Keratinocyte (primary cell): ENCODE data around the gene CHMP2B. TPM values are rescaled to one million over a fixed set of nuclear protein-coding genes. Genes with fewer than 3 reads are reported as not detected.

Experiments used
- DNase-seq: peaks from one replicate; pipeline ENCODE4 v3.0.0-alpha.2; 2011; ENCODE audit warnings: low read depth, missing footprints, low spot score
- FAIRE-seq: peaks from 2 replicates; lab custom pipeline; 2011; peaks lifted over from hg19 to GRCh38; lab: Jason Lieb, UNC
- H2AFZ ChIP-seq: 2 replicates; pipeline ENCODE4 v1.6.0; 2012; ENCODE audit warnings: low read length, control low read depth, inconsistent platforms; ENCODE audit not compliant: control insufficient read depth
- H3K27ac ChIP-seq: 2 replicates; pipeline ENCODE4 v1.5.1; 2011; ENCODE audit warnings: low read length; ENCODE audit not compliant: control insufficient read depth, insufficient read depth
- H3K27me3 ChIP-seq: 3 replicates; pipeline ENCODE4 v1.6.0; 2011; ENCODE audit warnings: low read length; ENCODE audit not compliant: control insufficient read depth, insufficient read depth; ENCODE audit errors: extremely low read depth
- H3K36me3 ChIP-seq, 2 experiments: 2 replicates in 1 of 2; 3 replicates in 1 of 2; pipeline ENCODE4 v1.5.1; 2011; ENCODE audit warnings: low read length in 2 of 2, mild to moderate bottlenecking in 1 of 2; ENCODE audit not compliant: control insufficient read depth in 2 of 2, insufficient read depth in 2 of 2; ENCODE audit errors: extremely low read depth in 1 of 2
- H3K4me1 ChIP-seq: 3 replicates; pipeline ENCODE4 v1.5.1; 2011; ENCODE audit warnings: low read length; ENCODE audit not compliant: control insufficient read depth, insufficient read depth; ENCODE audit errors: extremely low read depth
- H3K4me2 ChIP-seq: 3 replicates; pipeline ENCODE4 v1.6.0; 2011; ENCODE audit warnings: low read depth, low read length; ENCODE audit not compliant: control insufficient read depth, insufficient read depth; ENCODE audit errors: extremely low read depth
- H3K4me3 ChIP-seq, 3 experiments: fragments of 200-600 bp in 1 of 3; sonication (generic) in 1 of 3; 2 replicates in 2 of 3; 3 replicates in 1 of 3; pipeline ENCODE4 v1.5.1; 2011 to 2016; ENCODE audit warnings: low read length in 3 of 3, mild to moderate bottlenecking in 3 of 3, control low read depth in 2 of 3, inconsistent platforms in 1 of 3, low read depth in 1 of 3, mixed read lengths in 1 of 3, mixed run types in 1 of 3, moderate library complexity in 1 of 3; ENCODE audit not compliant: control insufficient read depth in 2 of 3, insufficient read depth in 2 of 3; ENCODE audit errors: extremely low read depth in 1 of 3
- H3K79me2 ChIP-seq: 2 replicates; pipeline ENCODE4 v1.6.0; 2012; ENCODE audit warnings: low read length; ENCODE audit not compliant: control insufficient read depth, insufficient read depth
- H3K9ac ChIP-seq: 3 replicates; pipeline ENCODE4 v1.6.0; 2011; ENCODE audit warnings: low read length; ENCODE audit not compliant: control insufficient read depth, insufficient read depth; ENCODE audit errors: extremely low read depth
- H3K9me1 ChIP-seq: 3 replicates; pipeline ENCODE4 v1.6.0; 2011; ENCODE audit warnings: low read length; ENCODE audit not compliant: control insufficient read depth, insufficient read depth; ENCODE audit errors: extremely low read depth
- H3K9me3 ChIP-seq: 2 replicates; pipeline ENCODE4 v1.5.1; 2012; ENCODE audit warnings: low read depth, low read length; ENCODE audit not compliant: control insufficient read depth
- H4K20me1 ChIP-seq: 3 replicates; pipeline ENCODE4 v1.6.0; 2011; ENCODE audit warnings: low read length; ENCODE audit not compliant: control insufficient read depth, insufficient read depth; ENCODE audit errors: extremely low read depth
- CTCF ChIP-seq, 3 experiments: IDR thresholded peaks in 1 of 3; conservative IDR thresholded peaks in 1 of 3; optimal IDR thresholded peaks in 1 of 3; 2 replicates in 2 of 3; 3 replicates in 1 of 3; pipeline versions ENCODE3 to v1.5.1; 2011; ENCODE audit warnings: low read length in 3 of 3, mild to moderate bottlenecking in 3 of 3, moderate library complexity in 2 of 3, control low read depth in 1 of 3, inconsistent platforms in 1 of 3; ENCODE audit not compliant: insufficient read depth in 2 of 3; ENCODE audit errors: extremely low read depth in 1 of 3
- EZH2 ChIP-seq: IDR thresholded peaks from one replicate; pipeline ENCODE4 v1.6.1; 2012; ENCODE audit warnings: inconsistent platforms, mild to moderate bottlenecking, low read length, moderate library complexity
- dilution Hi-C: fragments of 300-500 bp; cut with MboI; formaldehyde crosslinking; loops from one replicate; pipeline ENCODE4 v1.7.0; 2020; ENCODE audit warnings: low sequenced_read_pairs; ENCODE audit not compliant: extremely low pct_ligation_motif_present
- polyA plus RNA-seq, 5 experiments: library from polyadenylated mRNA; depleted of rRNA in 3 of 5; stranded (reverse) in 3 of 5; stranded (forward) in 1 of 5; unstranded in 1 of 5; fragments of >200 nt; gene quantifications; 1 replicate in 1 of 5; 2 replicates in 3 of 5; 3 replicates in 1 of 5; pipeline versions ENCODE4 v1.2.1 to v1.2.3, GENCODE V29; 2011 to 2012; ENCODE audit warnings: missing spikeins in 2 of 5, low read depth in 1 of 5, low replicate concordance in 1 of 5

Gene CHMP2B
- polyA plus RNA-seq, 1 donor (not counting 4 experiments of a cell fraction or from before 2014, with no cell fraction given): 38.2 TPM

DNA sequence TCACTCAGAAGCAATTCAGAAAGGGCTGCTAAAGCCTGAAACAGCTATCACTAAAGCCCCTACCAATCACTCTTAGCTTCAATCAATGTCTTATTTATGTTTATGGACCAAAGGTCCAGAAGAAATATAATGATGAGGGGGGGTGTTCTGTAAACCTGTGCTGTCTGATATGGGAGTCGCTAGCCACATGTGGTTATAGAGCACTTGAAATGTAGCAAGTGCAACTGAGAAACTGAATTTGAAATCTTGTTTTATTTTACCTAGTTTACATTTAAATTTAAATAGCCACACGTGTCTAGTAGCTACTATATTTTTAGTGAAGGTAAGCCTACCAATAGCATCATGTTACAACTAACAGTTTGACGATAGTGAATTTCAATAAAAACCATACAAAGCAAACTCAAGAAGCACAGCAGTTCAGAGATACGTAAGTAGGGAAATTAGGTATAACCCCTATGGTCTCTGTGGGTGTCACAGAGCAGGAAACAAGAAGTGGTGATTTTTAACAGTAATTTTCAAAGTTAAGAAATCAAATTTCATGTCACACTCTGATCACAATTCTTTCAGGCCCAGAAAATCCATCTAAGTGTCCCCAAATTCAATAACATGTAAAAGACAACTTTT, 45.7 kb downstream of the CHMP2B start:
- no peak overlapping the region for H3K4me3 ChIP-seq
- no peaks in the 10 kb centered on the region for H4K20me1 ChIP-seq
- no peaks in the 10 kb centered on the region for H3K27me3 ChIP-seq
- H3K4me2 ChIP-seq: no peak overlapping the region
- no peaks in the 10 kb centered on the region for H3K36me3 ChIP-seq
- H3K4me1 ChIP-seq: no peaks in the 10 kb centered on the region
- H3K79me2 ChIP-seq: no peaks in the 10 kb centered on the region
- H3K9me1 ChIP-seq: no peaks in the 10 kb centered on the region
- no peaks in the 10 kb centered on the region for H3K9me3 ChIP-seq
- H3K9ac ChIP-seq: no peak overlapping the region
- TF ChIP-seq CTCF (optimal IDR thresholded peaks at IDR 0.05 in 1 of 3, IDR thresholded peaks at IDR 0.05 in 1 of 3, conservative IDR thresholded peaks at IDR 0.05 in 1 of 3; ENCODE audit: extremely low read depth in 1 of 3, insufficient read depth in 2 of 3, low read length in 3 of 3) (no peak), EZH2 (no peak)
- H3K27ac ChIP-seq: no peak overlapping the region
- dilution Hi-C loops: no loop called here
- DNase-seq: no peak
- no peak for FAIRE-seq
- H2AFZ ChIP-seq: no peak overlapping the region

- Histone ChIP-seq H3K9me3 (no peaks in the 10 kb centered on the region), H3K36me3 (no peaks in the 10 kb centered on the region), H3K4me3 (no peak within 1 kb of the TSS), H4K20me1 (no peaks in the 10 kb centered on the region), H3K79me2 (no peaks in the 10 kb centered on the region), H3K27ac (no peak within 1 kb of the TSS), H3K9me1 (no peaks in the 10 kb centered on the region), H3K4me1 (no peaks in the 10 kb centered on the region), H3K27me3 (no peaks in the 10 kb centered on the region), H2AFZ (no peak within 1 kb of the TSS), H3K4me2 (no peak within 1 kb of the TSS), H3K9ac (no peak within 1 kb of the TSS)
- TF ChIP-seq EZH2 (no peak), CTCF (optimal IDR thresholded peaks at IDR 0.05 in 1 of 3, IDR thresholded peaks at IDR 0.05 in 1 of 3, conservative IDR thresholded peaks at IDR 0.05 in 1 of 3; ENCODE audit: extremely low read depth in 1 of 3, insufficient read depth in 2 of 3, low read length in 3 of 3) (no peak)
- dilution Hi-C loops: no loop called here
- FAIRE-seq: no peak
- DNase-seq: no peak
Measured at GRCh38 chr3:87276484-87276883, 49.4 kb downstream of the CHMP2B start, which contains the start of gene POU1F1. Gene POU1F1, minus strand, starts transcription at chr3:87276584. Its CDS starts 122 bp downstream, at chr3:87276462.
